Pancreas (tissue), 10 donors: Measurements from ENCODE around the gene MSI1. TPM values are rescaled to one million over a fixed set of nuclear protein-coding genes. Genes with fewer than 3 reads are reported as not detected.

ENCODE experiments used
- ATAC-seq, 4 donors: fragments of 200-7000 bp; cut with Tn5 transposase; one replicate each; pipeline versions ENCODE4 v1.8.0 to v1.9.1; 2020; ENCODE audit warnings: mild to moderate bottlenecking in 4 of 4, moderate library complexity in 4 of 4
- DNase-seq, 6 donors: peaks; one replicate each; pipeline ENCODE4 v3.0.0-alpha.2; 2020
- FAIRE-seq: peaks from 2 replicates; lab custom pipeline; 2012; peaks lifted over from hg19 to GRCh38; lab: Jason Lieb, UNC
- H3K27ac ChIP-seq, 4 donors: fragments of 200-600 bp; sonication (generic); 1 replicate in 3 of 4; 2 replicates in 1 of 4; pipeline versions ENCODE4 v1.5.0 to v1.8.0; 2020
- H3K27me3 ChIP-seq, 4 donors: fragments of 200-600 bp; one replicate each; pipeline ENCODE4 v1.8.0; 2021
- H3K36me3 ChIP-seq, 3 donors: fragments of 200-600 bp; sonication (generic) in 1 of 3; one replicate each; pipeline versions ENCODE4 v1.5.0 to v1.8.0; 2020 to 2021
- H3K4me1 ChIP-seq, 3 donors: fragments of 200-600 bp; one replicate each; pipeline ENCODE4 v1.8.0; 2021
- H3K4me3 ChIP-seq, 4 donors: fragments of 200-600 bp; sonication (generic) in 2 of 4; one replicate each; pipeline versions ENCODE4 v1.5.0 to v1.8.0; 2020 to 2021
- H3K9me3 ChIP-seq, 4 donors: fragments of 200-600 bp; one replicate each; pipeline ENCODE4 v1.8.0; 2021
- WGBS, 2 donors: extraction: QIAGEN DNeasy Blood & Tissue Kit; methylation state at CpG; one replicate each; pipeline ENCODE4 v1.1.7; 2013; 5-methylcytosine and 5-hydroxymethylcytosine counted together
- intact Hi-C, 3 donors: fragments of 100-400 bp; cut with DNase I; formaldehyde crosslinking; loops; one replicate each; pipeline versions ENCODE4 v1.11.1 to v1.14.2; 2022
- polyA plus RNA-seq, 2 donors: library from polyadenylated mRNA; stranded (reverse); fragments of 200-250 nt; gene quantifications; one replicate each; pipeline ENCODE4 v1.2.3, GENCODE V29; 2013
- total RNA-seq, 6 donors: library from RNA; stranded (reverse); fragmentation: NEBNext Ultra II Directional in 4 of 6; extraction: Animal tissue kit (Norgen Biotek cat#: 25700) in 4 of 6; gene quantifications; one replicate each; pipeline versions ENCODE4 v1.2.1 to v1.2.4, GENCODE V29; 2021 to 2023
- TF ChIP-seq, protein P1 (sequence below), 4 donors: fragments of 200-600 bp; sonication (generic) in 3 of 4; IDR thresholded peaks; one replicate each; pipeline versions ENCODE4 v1.5.0 to v1.8.0; 2021; ENCODE audit warnings: antibody characterized with exemption in 4 of 4
- donor health status: healthy with polysubstance abuse.
- donor health status: DM: no; HTN: no; CAD: no; lungs with moderate emphysema.
- donor health status: DM: no; HTN: no; CAD: no.
- donor health status: control.
- donor health status: control.
- donor health status: Bipolar disorder and iron deficiency.
- donor health status: DM: yes; HTN: yes; CAD: no.
- donor health status: DM: no; HTN: no; CAD: no.
- donor health status: DM: no; HTN: no; CAD: no.
- donor health status: DM: yes; HTN: yes; CAD: no.

Gene MSI1
- total and polyA plus RNA-seq, 8 donors, result 3.0 to 6.0 (median 4.4) TPM

DNA sequence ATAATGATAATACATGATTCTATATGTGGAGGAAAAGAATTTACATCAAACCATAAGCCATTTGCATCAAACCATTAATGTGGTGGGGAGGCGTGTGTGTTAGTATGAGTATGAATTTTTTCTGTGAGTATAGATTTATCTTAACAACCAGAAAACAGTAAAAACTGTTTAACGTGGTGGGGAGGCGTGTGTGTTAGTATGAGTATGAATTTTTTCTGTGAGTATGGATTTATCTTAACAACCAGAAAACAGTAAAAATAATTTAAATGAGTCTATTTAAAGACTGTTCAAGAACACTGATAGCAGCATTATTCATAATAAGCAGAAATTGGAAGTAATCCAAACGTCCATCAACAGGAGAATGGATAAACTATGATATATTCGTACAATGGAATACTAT, 9.1 kb upstream of the MSI1 start:
- TF ChIP-seq, protein P1, sequence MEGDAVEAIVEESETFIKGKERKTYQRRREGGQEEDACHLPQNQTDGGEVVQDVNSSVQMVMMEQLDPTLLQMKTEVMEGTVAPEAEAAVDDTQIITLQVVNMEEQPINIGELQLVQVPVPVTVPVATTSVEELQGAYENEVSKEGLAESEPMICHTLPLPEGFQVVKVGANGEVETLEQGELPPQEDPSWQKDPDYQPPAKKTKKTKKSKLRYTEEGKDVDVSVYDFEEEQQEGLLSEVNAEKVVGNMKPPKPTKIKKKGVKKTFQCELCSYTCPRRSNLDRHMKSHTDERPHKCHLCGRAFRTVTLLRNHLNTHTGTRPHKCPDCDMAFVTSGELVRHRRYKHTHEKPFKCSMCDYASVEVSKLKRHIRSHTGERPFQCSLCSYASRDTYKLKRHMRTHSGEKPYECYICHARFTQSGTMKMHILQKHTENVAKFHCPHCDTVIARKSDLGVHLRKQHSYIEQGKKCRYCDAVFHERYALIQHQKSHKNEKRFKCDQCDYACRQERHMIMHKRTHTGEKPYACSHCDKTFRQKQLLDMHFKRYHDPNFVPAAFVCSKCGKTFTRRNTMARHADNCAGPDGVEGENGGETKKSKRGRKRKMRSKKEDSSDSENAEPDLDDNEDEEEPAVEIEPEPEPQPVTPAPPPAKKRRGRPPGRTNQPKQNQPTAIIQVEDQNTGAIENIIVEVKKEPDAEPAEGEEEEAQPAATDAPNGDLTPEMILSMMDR (IDR thresholded peaks at IDR 0.05), result no peak
- FAIRE-seq, result no peak
- 72% methylated on average over 5 of the region's 5 CpGs for WGBS, 2 donors

GRCh38 chr12:120377611-120378010, 8.6 kb upstream of the MSI1 start:
- no peak overlapping the region for H3K4me3 ChIP-seq
- TF ChIP-seq, protein P1 (IDR thresholded peaks at IDR 0.05), result no peak
- no peak for DNase-seq
- H3K27ac ChIP-seq, result no peak overlapping the region
- no peaks in the 10 kb centered on the region for H3K27me3 ChIP-seq
- no peak for FAIRE-seq
- H3K4me1 ChIP-seq, result peaks cover 0 to 9% (median 0%) of the 10 kb centered on the region in 3 donors
- intact Hi-C loops, result no loop called here
- peak in 1 of 4 donors; percentile 37 for ATAC-seq
- 80 to 89% methylated on average over 4 of the region's 4 CpGs for WGBS, 2 donors
- H3K36me3 ChIP-seq, result no peaks in the 10 kb centered on the region
- no peaks in the 10 kb centered on the region for H3K9me3 ChIP-seq

More for the DNA sequence above, 9.1 kb upstream of the MSI1 start:
- Histone ChIP-seq H3K36me3 (no peaks in the 10 kb centered on the region), H3K4me3 (no peak overlapping the region), H3K27ac (no peak overlapping the region), H3K4me1 (peaks cover 0 to 9% (median 0%) of the 10 kb centered on the region in 3 donors), H3K27me3 (no peaks in the 10 kb centered on the region), H3K9me3 (no peaks in the 10 kb centered on the region)
- ATAC-seq (no peak), DNase-seq (no peak)
- intact Hi-C loops, result no loop called here

DNA sequence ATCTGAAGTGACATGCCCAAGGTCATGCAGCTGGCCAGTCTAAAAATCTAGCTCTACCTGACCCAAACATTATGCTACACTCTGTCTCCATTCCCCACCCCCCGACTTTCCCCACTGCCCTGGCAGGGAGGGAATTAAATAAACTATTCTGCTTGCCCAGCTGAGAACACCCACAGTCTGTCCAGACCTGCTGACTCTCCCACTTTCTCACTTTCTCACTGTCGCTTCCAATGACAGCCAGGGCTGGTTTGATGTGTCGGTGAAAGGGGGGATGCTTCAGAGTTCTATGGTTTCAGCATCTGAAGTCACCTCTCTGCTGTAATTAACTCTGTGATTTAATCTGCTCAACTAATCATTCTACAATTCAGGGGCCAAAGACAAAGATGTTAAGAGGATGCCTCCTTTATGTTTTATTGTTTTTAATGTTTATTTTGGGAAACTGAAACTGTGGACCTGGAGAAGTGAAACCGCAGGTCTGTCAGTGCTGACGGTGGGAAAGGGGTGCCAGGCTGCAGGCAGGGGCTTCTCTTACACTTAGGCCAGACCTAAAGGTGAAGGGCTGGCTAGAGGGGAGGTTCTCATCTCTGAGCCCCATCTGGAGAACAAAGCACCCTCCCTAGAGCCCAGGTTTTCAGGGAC, 8.1 kb upstream of the MSI1 start:
- WGBS, 2 donors, result 25 to 28% methylated on average over 5 of the region's 5 CpGs
- peak in 2 of 6 donors; percentile 21 to 24 for DNase-seq

GRCh38 chr12:120376416-120376815, 7.5 kb upstream of the MSI1 start:
- Histone ChIP-seq H3K4me3 (no peak overlapping the region), H3K36me3 (no peaks in the 10 kb centered on the region), H3K27me3 (no peaks in the 10 kb centered on the region), H3K4me1 (peaks cover 0 to 9% (median 0%) of the 10 kb centered on the region in 3 donors), H3K9me3 (no peaks in the 10 kb centered on the region), H3K27ac (peak overlapping the region in 1 of 4 donors; percentile 2)
- ATAC-seq, result peak in 3 of 4 donors; percentile 26 to 38 (median 30)
- TF ChIP-seq, protein P1 (IDR thresholded peaks at IDR 0.05), result no peak
- WGBS, 2 donors, result 72 to 86% methylated on average over 5 of the region's 5 CpGs
- intact Hi-C loops, result no loop called here
- FAIRE-seq, result no peak
- no peak for DNase-seq

More for the DNA sequence above, 8.1 kb upstream of the MSI1 start:
- intact Hi-C loops, result no loop called here
- Histone ChIP-seq H3K27me3 (no peaks in the 10 kb centered on the region), H3K4me1 (peaks cover 0 to 9% (median 0%) of the 10 kb centered on the region in 3 donors), H3K36me3 (no peaks in the 10 kb centered on the region), H3K4me3 (no peak overlapping the region), H3K27ac (peak overlapping the region in 1 of 4 donors; percentile 2), H3K9me3 (no peaks in the 10 kb centered on the region)
- FAIRE-seq (no peak), ATAC-seq (peak; percentile 49 to 85 (median 74))
- TF ChIP-seq, protein P1 (IDR thresholded peaks at IDR 0.05), result no peak

GRCh38 chr12:120376009-120376408, 7.0 kb upstream of the MSI1 start:
- FAIRE-seq (no peak), ATAC-seq (peak in 2 of 4 donors; percentile 28 to 41), DNase-seq (no peak)
- 58 to 60% methylated on average over 2 of the region's 2 CpGs for WGBS, 2 donors
- Histone ChIP-seq H3K4me1 (peaks cover 0 to 9% (median 0%) of the 10 kb centered on the region in 3 donors), H3K4me3 (no peak overlapping the region), H3K27me3 (no peaks in the 10 kb centered on the region), H3K9me3 (no peaks in the 10 kb centered on the region), H3K27ac (no peak overlapping the region), H3K36me3 (no peaks in the 10 kb centered on the region)
- TF ChIP-seq, protein P1 (IDR thresholded peaks at IDR 0.05), result no peak
- intact Hi-C loops, result no loop called here
